Left lung (tissue), 10 donors: ENCODE results near the gene HDAC9. TPM values are rescaled to one million over a fixed set of nuclear protein-coding genes. Genes with fewer than 3 reads are reported as not detected.
A peak's percentile ranks its signal among the peaks of the same experiment; 100 is the strongest.

ENCODE experiments used
- ATAC-seq: fragments of 200-7000 bp; cut with Tn5 transposase; one replicate; pipeline ENCODE4 v1.9.1; 2020; ENCODE audit warnings: moderate library complexity
- DNase-seq, 4 donors: peaks; one replicate each; pipeline ENCODE4 v3.0.0-alpha.2; 2013 to 2020
- H3K27ac ChIP-seq, 2 donors: fragments of 200-600 bp; sonication (generic) in 1 of 2; one replicate each; pipeline versions ENCODE4 v1.5.0 to v1.8.0; 2020 to 2021
- H3K27me3 ChIP-seq, 2 donors: fragments of 200-600 bp; sonication (generic) in 1 of 2; one replicate each; pipeline versions ENCODE4 v1.5.0 to v1.8.0; 2020 to 2021
- H3K36me3 ChIP-seq, 2 donors: fragments of 200-600 bp; sonication (generic) in 1 of 2; one replicate each; pipeline versions ENCODE4 v1.5.0 to v1.8.0; 2020 to 2021
- H3K4me1 ChIP-seq, 2 donors: fragments of 200-600 bp; one replicate each; pipeline ENCODE4 v1.8.0; 2021
- H3K4me3 ChIP-seq, 2 donors: fragments of 200-600 bp; sonication (generic) in 1 of 2; one replicate each; pipeline versions ENCODE4 v1.5.0 to v1.8.0; 2020 to 2021; ENCODE audit warnings: mild to moderate bottlenecking in 1 of 2
- H3K9me3 ChIP-seq, 2 donors: fragments of 200-600 bp; sonication (generic) in 1 of 2; one replicate each; pipeline versions ENCODE4 v1.5.0 to v1.8.0; 2020 to 2021
- intact Hi-C, 2 donors: fragments of 100-400 bp; cut with DNase I; formaldehyde crosslinking; loops; one replicate each; pipeline versions ENCODE4 v1.11.2 to v1.14.2; 2022
- polyA plus RNA-seq, 6 donors: library from polyadenylated mRNA; unstranded; fragments of 120-200 nt; gene quantifications; one replicate each; pipeline ENCODE4 v1.2.1, GENCODE V29; 2013; ENCODE audit not compliant: insufficient read length in 6 of 6
- total RNA-seq, 2 donors: library from RNA; stranded (reverse); fragmentation: NEBNext Ultra II Directional; extraction: Animal tissue kit (Norgen Biotek cat#: 25700); gene quantifications; one replicate each; pipeline ENCODE4 v1.2.1, GENCODE V29; 2021
- TF ChIP-seq, protein P1 (sequence below), 2 donors: fragments of 200-600 bp; sonication (generic) in 1 of 2; IDR thresholded peaks; one replicate each; pipeline versions ENCODE4 v1.5.0 to v1.8.0; 2021; ENCODE audit warnings: antibody characterized with exemption in 2 of 2
- donor health status: DM: no; HTN: yes; CAD: no.
- donor health status: DM: no; HTN: no; CAD: no.

HDAC9 gene
- total and polyA plus RNA-seq, 8 donors = 6.7 to 13.2 (median 9.6) TPM

DNA sequence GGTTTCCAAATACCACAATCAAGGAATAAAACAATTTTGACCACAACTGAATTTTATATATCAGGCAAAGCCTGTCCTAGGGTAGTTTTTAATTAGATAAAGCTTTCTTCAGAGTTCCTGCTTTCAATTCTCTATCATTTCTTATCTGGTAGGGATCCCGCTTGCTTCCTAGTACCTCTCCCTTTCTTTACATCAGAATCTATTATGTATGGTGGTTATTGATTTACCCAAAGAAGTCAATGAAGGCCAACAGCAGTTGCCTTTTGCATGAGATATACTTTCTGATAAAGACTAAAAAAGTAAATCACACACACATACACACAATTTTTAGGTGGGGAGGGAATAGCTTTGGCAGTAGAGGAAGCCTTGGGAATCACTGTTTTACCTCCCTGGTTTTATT is 70.7 kb downstream of the HDAC9 start:
- DNase-seq (no peak), ATAC-seq (no peak)
- intact Hi-C loops = no loop called here
- no peak overlapping the region for H3K27ac ChIP-seq
- H3K4me1 ChIP-seq = no peaks in the 10 kb centered on the region
- H3K36me3 ChIP-seq = no peaks in the 10 kb centered on the region
- TF ChIP-seq, protein P1, sequence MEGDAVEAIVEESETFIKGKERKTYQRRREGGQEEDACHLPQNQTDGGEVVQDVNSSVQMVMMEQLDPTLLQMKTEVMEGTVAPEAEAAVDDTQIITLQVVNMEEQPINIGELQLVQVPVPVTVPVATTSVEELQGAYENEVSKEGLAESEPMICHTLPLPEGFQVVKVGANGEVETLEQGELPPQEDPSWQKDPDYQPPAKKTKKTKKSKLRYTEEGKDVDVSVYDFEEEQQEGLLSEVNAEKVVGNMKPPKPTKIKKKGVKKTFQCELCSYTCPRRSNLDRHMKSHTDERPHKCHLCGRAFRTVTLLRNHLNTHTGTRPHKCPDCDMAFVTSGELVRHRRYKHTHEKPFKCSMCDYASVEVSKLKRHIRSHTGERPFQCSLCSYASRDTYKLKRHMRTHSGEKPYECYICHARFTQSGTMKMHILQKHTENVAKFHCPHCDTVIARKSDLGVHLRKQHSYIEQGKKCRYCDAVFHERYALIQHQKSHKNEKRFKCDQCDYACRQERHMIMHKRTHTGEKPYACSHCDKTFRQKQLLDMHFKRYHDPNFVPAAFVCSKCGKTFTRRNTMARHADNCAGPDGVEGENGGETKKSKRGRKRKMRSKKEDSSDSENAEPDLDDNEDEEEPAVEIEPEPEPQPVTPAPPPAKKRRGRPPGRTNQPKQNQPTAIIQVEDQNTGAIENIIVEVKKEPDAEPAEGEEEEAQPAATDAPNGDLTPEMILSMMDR (IDR thresholded peaks at IDR 0.05) = no peak
- H3K27me3 ChIP-seq = no peaks in the 10 kb centered on the region
- H3K4me3 ChIP-seq = no peak overlapping the region
- no peaks in the 10 kb centered on the region for H3K9me3 ChIP-seq

DNA sequence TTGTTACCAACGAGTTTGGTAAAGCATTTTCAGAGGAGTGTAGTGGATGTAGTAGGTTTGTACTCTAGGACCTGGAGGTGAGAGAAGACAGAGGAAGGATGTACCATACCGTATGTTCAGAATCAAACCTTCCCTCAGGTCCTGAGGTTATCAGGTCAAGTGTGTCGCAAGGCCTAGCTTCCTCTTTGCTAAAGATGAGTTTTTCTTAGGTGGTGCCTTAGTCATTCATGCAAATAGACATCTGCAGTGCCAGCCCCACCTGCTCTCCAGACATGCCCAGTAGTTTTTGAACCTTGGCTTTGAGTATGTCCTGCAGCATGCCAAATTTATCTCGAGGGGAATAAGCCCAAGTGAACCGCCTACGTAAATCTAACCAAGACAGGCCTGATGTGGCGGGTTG is 71.3 kb downstream of the HDAC9 start:
- Histone ChIP-seq H3K27ac (no peak overlapping the region), H3K4me1 (no peaks in the 10 kb centered on the region), H3K9me3 (no peaks in the 10 kb centered on the region), H3K36me3 (no peaks in the 10 kb centered on the region), H3K27me3 (no peaks in the 10 kb centered on the region), H3K4me3 (no peak overlapping the region)
- intact Hi-C loops = no loop called here
- TF ChIP-seq, protein P1 (IDR thresholded peaks at IDR 0.05) = no peak
- no peak for ATAC-seq
- no peak for DNase-seq

DNA sequence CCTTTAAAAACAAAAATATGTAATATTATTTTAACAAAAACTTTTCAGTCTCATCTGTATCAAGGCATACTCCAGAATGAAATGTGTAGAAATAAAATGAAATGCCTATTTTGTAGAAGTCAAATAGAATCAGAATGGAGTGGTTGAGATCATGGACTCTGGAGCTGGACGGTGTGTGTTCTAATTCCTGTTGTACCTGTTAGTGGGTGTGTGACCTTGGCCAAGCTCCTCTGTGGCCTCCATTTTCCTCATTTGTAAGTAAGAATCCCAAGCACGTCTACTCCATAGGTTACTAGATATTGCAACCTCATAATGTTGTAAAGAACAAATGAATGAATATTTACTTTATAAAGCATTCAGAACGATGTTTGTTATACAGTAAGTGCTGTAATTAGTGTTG is 74.9 kb downstream of the HDAC9 start:
- Histone ChIP-seq H3K27me3 (no peaks in the 10 kb centered on the region), H3K27ac (no peak overlapping the region), H3K4me3 (no peak overlapping the region), H3K4me1 (no peaks in the 10 kb centered on the region), H3K36me3 (no peaks in the 10 kb centered on the region), H3K9me3 (no peaks in the 10 kb centered on the region)
- TF ChIP-seq, protein P1 (IDR thresholded peaks at IDR 0.05) = no peak
- DNase-seq (no peak), ATAC-seq (no peak)
- intact Hi-C loops = loop anchor here in 1 of 2 donors (5.0 kb wide), 1 partner anchor 218 kb away; no protein-coding TSS in a partner anchor

DNA sequence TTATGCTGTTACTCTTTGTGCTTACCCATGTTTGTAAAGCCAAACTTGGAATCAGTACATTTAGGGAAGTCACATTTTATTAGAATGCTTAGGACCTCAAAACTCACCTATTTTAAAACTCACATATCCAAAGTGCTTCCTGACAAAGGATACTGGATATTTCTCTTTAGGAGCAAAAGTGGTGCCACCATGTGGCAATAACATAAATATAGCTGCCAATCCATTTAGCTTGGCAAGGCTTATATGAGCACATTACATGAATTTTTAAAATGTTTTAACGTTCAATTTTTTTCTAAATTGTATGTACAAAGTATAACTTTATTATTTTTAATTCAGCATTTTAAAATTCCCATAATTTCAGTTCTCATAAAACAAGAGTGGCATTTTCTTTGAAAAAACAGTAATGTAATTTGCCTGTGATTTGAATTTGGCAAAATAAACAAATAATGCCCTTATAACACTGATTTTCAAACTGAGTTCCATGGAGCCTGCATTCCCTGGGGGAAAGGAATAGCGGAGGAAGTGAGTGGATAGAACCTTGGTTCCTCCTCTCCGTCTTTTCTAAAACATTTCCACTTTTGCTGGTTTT is 75.4 kb downstream of the HDAC9 start:
- H3K4me3 ChIP-seq = no peak overlapping the region
- H3K27me3 ChIP-seq = no peaks in the 10 kb centered on the region

DNA sequence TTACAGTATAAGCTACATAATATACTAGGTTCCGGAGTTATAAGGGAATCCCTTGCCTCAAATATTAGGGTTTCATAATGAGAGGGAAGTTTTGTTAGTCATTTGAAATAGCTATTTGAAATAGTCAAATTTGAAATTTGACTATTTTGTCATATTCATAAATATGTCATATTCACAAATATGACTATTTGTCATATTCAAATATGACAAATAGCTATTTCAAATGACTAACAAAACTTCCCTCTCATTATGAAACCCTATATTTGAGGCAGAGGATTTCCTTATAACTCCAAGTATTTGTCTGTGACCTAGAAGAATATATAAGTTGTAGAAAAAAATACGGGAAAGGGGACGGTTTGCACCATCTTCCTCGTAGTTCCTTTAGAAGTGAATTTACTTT is 76.6 kb downstream of the HDAC9 start:
- H3K27me3 ChIP-seq = no peaks in the 10 kb centered on the region
- H3K36me3 ChIP-seq = no peaks in the 10 kb centered on the region
- TF ChIP-seq, protein P1 (IDR thresholded peaks at IDR 0.05) = no peak
- H3K27ac ChIP-seq = no peak overlapping the region
- no peak overlapping the region for H3K4me3 ChIP-seq
- no peaks in the 10 kb centered on the region for H3K9me3 ChIP-seq
- ATAC-seq = no peak
- H3K4me1 ChIP-seq = no peaks in the 10 kb centered on the region
- intact Hi-C loops = loop anchor here in 1 of 2 donors (5.0 kb wide), 1 partner anchor 220 kb away; no protein-coding TSS in a partner anchor
- no peak for DNase-seq

More for the DNA sequence above, 75.4 kb downstream of the HDAC9 start:
- no peaks in the 10 kb centered on the region for H3K9me3 ChIP-seq
- H3K27ac ChIP-seq = no peak overlapping the region
- DNase-seq (peak in 1 of 4 donors; percentile 19), ATAC-seq (peak; percentile 54)
- no peaks in the 10 kb centered on the region for H3K36me3 ChIP-seq
- intact Hi-C loops = loop anchor here in 1 of 2 donors (5.0 kb wide), 1 partner anchor 219 kb away; no protein-coding TSS in a partner anchor
- TF ChIP-seq, protein P1 (IDR thresholded peaks at IDR 0.05) = peak; percentile 10 to 35
- no peaks in the 10 kb centered on the region for H3K4me1 ChIP-seq
